ENCODE data around the gene RAB33A.

Gene RAB33A

DNA sequence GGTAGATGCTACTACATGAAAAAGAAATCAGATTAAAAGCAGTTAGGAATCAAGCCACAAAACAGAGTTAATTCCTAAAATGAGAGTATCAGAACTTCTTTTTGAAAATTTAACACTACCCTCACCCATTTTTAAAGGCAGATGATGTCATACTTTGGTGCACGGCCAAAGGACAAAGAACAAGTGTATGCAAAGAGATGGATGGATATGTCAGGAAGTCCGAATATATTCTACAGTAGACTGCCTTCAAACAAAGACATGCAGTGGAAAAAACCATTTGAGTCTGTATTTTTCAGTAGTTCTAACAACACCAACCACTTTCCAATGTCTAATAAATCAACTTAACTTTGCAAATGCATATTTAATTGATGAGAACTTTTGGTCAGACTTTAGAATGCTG is 8.4 kb upstream of the RAB33A start:
- TF ChIP-seq GATA2 (IDR thresholded peaks at IDR 0.05; ENCODE audit: low read depth, low read length) (no peak), GATA3 (IDR thresholded peaks at IDR 0.05; ENCODE audit: low read depth, low read length) (no peak)

DNA sequence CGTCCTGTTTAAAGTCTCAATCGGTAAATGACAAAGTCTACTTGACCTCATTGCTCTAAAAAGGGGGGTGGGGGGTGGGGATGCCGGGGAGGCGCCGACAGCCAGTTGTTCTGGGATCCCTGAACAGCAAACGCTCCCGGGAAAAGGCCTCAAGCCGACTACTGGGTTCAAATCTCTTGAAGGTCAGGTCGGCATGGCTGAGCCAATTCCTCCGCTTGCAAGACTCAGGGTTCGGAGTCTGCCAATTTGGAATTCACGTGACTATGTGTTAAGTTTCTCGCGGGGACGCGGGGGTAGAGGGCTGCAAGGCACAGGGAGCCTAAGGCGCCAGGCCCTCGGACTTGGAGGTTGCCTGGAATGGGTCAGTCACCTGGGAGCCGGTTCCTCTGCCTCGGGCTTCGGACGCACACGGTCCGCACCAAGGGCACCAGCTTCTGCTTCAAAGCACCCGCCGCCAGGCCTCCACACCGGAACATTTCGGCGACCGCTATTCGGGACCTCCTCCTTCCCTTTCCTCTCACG is 6.5 kb upstream of the RAB33A start:
- TF ChIP-seq GATA3 (IDR thresholded peaks at IDR 0.05; ENCODE audit: low read depth, low read length) = no peak
- no peak for TF ChIP-seq GATA2 (IDR thresholded peaks at IDR 0.05; ENCODE audit: low read depth, low read length)

DNA sequence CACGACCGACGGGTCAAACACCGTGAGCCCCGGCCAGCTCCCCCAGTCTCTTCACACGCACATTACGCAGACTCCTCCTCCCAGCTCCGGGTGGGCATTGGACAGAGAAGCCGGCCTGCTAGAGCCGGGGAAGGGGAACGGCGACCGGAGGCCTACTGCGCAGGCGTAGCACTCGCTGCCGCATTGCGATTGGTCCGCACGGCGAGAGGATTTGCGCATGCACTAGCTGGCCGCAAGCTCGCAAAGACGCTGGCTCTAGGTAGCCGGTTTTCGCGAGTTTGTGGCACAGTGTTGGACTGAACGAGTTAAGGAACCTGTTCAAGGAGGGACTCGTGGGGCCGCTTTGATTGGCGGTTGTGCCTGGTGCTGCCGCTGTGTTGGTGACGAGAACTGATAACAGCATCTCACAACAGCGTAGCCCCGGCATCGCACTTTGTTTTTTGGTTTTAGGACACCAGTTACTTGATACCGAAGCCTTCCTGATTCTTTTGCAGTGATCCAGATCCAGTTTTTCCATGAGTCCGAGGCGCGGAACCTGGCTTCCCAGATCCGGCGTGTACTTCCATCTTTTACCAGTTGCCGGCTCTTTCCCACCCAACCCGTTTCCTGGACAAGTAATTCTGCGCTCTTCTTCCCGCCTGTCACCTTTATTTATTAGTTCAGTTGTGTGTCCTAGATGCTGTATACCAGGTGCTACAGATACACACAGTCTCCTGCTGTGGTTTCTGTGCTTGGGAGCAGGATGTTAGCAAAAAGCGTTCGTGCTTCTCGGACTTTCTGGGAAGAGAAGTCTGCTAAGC is 5.9 kb upstream of the RAB33A start, which contains the start of gene AIFM1:
TSS of gene AIFM1 (minus strand) at position 139 of the 800 bp plus-strand sequence. CDS start 185 bp downstream, outside the sequence.
- TF ChIP-seq GATA2 (IDR thresholded peaks at IDR 0.05; ENCODE audit: low read depth, low read length) (no peak), GATA3 (IDR thresholded peaks at IDR 0.05; ENCODE audit: low read depth, low read length) (no peak)

DNA sequence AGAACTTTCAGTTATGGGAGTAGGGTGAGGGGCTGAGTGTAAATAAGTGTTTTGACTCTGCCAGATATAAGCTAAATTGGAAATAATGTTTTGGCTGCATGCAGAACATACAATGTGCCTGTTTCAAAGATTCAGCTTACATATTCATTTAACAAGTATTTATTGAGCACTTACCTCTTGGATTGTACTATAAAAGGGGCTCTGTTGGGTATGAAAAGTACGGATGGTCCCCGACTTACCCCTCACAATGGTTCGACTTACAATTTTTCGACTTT is 5.3 kb upstream of the RAB33A start:
- TF ChIP-seq GATA2 (IDR thresholded peaks at IDR 0.05; ENCODE audit: low read depth, low read length) (no peak), GATA3 (IDR thresholded peaks at IDR 0.05; ENCODE audit: low read depth, low read length) (no peak)

DNA sequence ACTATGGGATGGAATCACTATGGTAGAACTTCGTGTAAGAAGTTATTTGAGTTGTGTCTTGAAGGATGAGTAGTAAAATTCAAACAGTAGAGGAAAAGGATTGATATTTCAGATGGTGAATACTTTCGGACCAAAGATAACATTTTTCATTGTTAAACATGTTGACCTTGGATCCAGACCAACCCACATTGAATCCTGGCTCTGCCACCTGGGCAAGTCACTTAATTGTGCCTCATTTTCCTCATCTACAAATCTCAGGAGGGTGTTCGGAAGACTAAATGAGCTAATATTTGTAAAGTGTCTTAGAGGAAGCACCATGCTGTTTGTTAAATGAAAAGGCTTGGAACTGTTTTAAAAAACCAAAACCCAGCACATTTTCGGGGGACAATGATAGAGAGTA is 4.7 kb upstream of the RAB33A start:
- TF ChIP-seq GATA2 (IDR thresholded peaks at IDR 0.05; ENCODE audit: low read depth, low read length) = no peak
- no peak for TF ChIP-seq GATA3 (IDR thresholded peaks at IDR 0.05; ENCODE audit: low read depth, low read length)

DNA sequence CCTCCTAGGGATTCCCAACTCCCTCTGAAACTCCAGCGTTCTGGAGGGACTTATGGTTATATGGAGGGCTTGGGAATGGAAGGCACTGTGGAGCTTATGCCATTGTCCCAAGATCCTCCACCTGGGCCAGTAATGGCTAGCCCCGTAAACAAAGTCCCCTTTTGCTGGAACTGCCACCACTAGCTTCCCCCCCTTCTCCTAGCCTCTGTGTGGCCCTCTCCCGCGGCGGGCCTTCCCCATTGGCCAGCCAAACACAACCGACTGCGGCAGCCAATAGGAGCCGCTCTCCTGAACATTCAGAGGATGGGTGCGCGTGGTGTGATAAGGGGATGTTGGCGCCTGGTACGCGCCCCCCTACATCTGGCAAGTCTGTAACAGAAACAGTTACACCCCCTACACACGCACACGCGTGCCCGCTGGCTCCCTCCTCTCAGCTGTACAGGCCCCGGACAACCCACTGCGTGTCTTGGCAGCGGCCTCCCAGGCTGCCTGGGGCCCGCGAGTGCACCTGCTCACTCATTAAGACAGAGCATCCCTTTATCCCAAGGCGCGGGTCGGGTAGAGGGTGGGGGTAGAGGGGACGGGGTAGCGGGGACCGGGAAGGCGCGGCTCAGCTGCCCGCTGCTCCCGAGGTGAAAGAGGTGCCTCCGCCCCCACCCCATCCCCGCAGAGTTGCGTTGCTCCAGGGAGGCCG is 863 bp upstream of the RAB33A start:
- TF ChIP-seq GATA3 (IDR thresholded peaks at IDR 0.05; ENCODE audit: low read depth, low read length) = no peak
- TF ChIP-seq GATA2 (IDR thresholded peaks at IDR 0.05; ENCODE audit: low read depth, low read length) = peak; percentile 74

DNA sequence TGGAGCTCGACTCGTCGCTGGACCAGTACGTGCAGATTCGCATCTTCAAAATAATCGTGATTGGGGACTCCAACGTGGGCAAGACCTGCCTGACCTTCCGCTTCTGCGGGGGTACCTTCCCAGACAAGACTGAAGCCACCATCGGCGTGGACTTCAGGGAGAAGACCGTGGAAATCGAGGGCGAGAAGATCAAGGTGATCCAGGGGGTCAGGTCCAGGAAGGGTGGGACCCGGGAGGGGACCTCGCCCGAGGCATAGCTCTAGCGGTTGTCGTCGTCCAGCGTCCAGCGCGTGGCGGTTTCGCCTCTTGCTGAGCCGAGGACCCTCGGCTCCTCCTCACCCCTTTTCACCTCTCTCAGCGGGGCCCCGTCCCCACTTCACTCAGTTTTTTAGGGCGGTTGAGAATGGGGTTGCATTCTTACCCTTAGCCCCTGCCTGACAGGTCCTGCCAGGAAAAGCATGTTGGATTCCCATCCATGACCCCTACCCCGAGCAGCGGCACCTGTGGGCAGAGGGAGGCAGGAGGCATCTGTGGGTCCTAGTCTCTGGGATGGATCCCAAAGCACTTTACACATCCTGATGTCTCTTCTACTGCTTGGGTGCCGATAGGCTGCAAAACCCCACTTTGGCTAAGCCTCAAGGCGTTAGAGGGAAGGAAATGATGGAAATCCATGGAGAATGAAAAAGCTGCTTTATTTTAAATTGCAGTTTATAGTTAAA is 524 bp downstream of the RAB33A start:
- TF ChIP-seq GATA2 (IDR thresholded peaks at IDR 0.05; ENCODE audit: low read depth, low read length) (no peak), GATA3 (IDR thresholded peaks at IDR 0.05; ENCODE audit: low read depth, low read length) (no peak)

DNA sequence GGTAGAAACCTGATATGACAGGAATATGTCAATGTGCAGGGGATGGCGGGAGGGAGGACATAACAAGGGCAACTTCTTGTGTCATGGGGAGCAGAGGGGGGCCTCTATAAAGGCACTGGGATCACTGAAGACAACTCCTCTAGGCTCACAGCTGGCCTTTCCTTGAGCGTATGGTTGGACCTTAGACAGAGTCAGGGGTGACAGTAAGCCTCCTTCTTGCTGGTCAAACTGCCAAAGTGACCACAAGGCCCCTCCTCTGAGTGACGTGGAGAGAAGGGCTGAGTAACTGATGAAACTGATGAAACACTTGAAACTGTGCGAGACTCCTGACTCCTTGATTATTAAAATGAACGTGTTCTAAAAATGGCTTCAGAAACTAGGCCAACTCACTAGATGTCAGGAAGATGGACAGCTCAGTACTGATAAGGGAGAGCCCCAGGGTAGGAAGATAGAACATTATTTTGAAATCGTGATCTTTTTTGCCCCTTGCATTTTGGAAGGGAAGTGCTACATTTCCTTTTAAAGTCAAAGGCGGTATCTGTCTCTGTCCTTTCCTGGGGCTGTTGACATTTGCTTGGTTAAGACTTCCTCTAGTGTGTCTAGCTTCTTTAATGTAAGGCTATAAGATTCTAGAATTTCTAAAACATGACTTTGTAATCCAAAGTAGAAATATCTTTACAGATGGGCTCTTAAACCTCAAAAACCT is 1.6 kb downstream of the RAB33A start:
- TF ChIP-seq GATA3 (IDR thresholded peaks at IDR 0.05; ENCODE audit: low read depth, low read length) = no peak

DNA sequence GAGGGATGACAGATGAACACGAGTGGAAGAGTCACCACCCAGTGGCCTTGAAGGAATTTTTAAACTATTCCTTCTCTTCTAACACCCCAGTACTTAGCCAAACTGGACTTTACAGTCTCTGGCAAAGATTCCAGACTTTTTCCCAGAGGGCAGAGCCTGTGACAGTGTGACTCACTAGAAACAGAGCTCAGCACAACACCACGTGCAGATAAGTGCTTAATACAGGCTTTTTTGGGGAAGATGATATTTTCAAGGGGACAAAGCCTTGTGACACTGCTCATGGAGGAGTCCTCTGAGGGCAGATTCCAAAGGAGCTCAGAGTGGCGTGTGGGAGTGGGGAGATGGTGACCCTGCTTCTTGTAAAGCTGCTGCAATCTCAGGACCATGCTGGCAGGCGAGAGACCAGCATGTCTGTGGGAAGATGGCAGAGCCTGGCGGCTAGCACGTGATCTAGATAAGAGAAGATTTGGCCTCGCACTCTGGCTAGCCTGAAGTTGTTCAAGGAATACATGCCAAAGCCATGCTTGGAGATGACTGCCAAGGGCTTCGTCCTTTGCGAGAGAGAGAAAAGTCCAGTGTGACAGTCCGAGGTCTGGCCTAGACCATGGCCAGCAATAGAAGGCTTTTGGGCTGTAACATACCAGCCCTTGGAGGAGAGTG is 2.4 kb downstream of the RAB33A start:
- TF ChIP-seq GATA3 (IDR thresholded peaks at IDR 0.05; ENCODE audit: low read depth, low read length) (no peak), GATA2 (IDR thresholded peaks at IDR 0.05; ENCODE audit: low read depth, low read length) (no peak)

DNA sequence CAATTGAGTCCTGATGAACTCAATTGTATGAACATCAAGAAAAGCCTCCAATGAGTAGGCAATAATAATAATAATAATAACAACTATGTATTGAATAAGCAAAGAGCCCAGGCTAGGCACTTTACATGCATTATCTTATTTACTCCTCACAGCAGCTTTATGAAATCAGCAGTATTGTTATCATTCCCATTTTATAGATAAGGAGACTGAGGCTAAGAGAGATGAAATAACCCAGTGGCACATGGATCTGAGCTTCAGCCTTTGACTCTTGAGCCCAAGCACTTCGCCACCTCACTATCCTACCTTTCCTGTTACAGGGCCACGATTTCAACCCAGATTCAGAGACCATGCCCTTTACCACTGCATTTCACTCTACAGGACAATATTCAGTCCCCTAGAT is 3.2 kb downstream of the RAB33A start:
- TF ChIP-seq GATA2 (IDR thresholded peaks at IDR 0.05; ENCODE audit: low read depth, low read length) = no peak
- TF ChIP-seq GATA3 (IDR thresholded peaks at IDR 0.05; ENCODE audit: low read depth, low read length) = no peak

DNA sequence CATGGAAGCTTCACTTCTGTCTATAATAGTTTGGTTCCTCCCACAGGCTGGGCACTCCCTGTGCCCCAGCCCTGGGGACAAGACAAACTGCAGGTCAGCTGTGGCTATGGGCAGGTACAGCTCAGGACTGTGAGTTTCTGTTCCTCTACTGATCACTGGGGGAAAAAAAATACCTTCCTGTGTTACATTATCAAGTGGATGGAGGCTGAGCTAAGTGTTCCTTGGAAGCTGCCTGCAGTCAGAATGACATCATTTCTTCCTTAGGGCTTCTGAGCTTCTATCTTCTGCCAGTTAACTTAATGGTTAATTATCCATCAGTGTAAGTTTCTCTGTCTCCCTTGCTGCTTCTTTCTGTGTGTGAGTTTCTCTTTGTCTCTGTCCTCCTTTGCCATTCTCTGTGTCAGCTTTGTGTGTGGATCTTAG is 4.6 kb downstream of the RAB33A start:
- TF ChIP-seq GATA3 (IDR thresholded peaks at IDR 0.05; ENCODE audit: low read depth, low read length) (no peak), GATA2 (IDR thresholded peaks at IDR 0.05; ENCODE audit: low read depth, low read length) (no peak)

DNA sequence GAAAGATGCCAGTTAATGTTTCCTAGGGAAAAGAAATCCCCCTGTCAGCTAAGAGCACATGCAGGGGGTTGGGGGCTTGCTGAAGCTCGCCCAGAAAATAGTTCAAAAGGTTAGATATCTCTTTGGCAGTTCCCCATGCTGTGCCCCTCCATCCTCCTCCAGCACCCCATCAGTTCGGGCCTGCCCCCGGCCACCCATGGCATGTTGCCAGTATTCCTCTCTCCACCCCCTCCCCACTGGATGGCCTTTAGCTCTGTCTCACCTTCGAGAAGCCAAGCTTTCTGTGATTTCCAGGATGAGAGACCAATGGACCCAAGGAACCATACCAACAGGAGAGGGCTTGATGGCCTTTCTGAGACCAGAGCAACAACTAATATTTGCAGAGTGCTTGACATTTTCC is 5.2 kb downstream of the RAB33A start:
- TF ChIP-seq GATA2 (IDR thresholded peaks at IDR 0.05; ENCODE audit: low read depth, low read length) (no peak), GATA3 (IDR thresholded peaks at IDR 0.05; ENCODE audit: low read depth, low read length) (no peak)

DNA sequence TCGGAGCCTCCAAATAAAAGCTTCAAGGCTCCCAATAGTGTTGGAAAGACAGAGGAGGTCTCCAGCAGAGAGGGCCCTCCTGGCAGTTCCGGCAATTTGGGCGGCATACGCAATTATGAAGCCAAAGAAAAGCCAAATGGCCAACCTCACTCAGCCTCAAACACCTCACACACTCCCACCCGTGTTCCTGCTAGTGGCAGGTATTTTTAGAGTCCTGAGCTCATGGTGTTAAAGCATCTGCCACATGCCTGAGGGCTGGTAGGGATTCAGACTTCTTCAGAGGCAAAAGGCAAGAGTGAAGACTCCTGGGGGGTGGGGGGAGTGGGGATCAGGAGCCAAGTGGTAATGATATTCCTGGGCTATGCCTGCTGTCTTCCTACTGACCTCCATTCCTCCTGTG is 7.4 kb downstream of the RAB33A start:
- TF ChIP-seq GATA3 (IDR thresholded peaks at IDR 0.05; ENCODE audit: low read depth, low read length) (no peak), GATA2 (IDR thresholded peaks at IDR 0.05; ENCODE audit: low read depth, low read length) (no peak)
